ENCODE data around the gene FUCA1. TPM values are rescaled to one million over a fixed set of nuclear protein-coding genes. Genes with fewer than 3 reads are reported as not detected.

Gene FUCA1
- total RNA-seq, 1 experiment from 2014 or later: 20.7 TPM

- peak; percentile 12; the same call in 1 of the 2 replicates for ATAC-seq
- Histone ChIP-seq H3K9me3 (ENCODE audit: control insufficient read depth in 1 of 2, insufficient read depth in 1 of 2, low read depth in 1 of 2, low read length in 2 of 2) (no peaks in the 10 kb centered on the region), H3K27me3 (ENCODE audit: insufficient read depth, low read length) (no peaks in the 10 kb centered on the region), H2AFZ (ENCODE audit: low read depth, low read length, poor library complexity, severe bottlenecking) (peak overlapping the region; percentile 100), H3K4me2 (ENCODE audit: low read length) (peak overlapping the region; percentile 96), H3K9ac (ENCODE audit: low read length) (peak overlapping the region; percentile 63; the same call in 1 of the 2 replicates), H3K4me3 (replicated peaks in 1 of 2; ENCODE audit: low read depth in 1 of 2, low read length in 2 of 2) (peak overlapping the region in 1 of 2 experiments; percentile 83; a peak in 2 of 4 replicates), H3K27ac (ENCODE audit: low read depth, low read length) (no peak overlapping the region), H3K4me1 (ENCODE audit: control insufficient read depth in 1 of 2, insufficient read depth in 2 of 2, low read length in 2 of 2) (peaks cover 34 to 39% of the 10 kb centered on the region in 2 experiments), H3K36me3 (ENCODE audit: control insufficient read depth in 1 of 2, insufficient read depth in 2 of 2, low read length in 2 of 2) (peaks cover 0 to 3% of the 10 kb centered on the region in 2 experiments; a peak in 1 of 4 replicates), H3K79me2 (ENCODE audit: insufficient read depth, low read length) (peaks cover 4% of the 10 kb centered on the region; the same call in 1 of the 2 replicates), H3K9me2 (ENCODE audit: insufficient read depth) (no peaks in the 10 kb centered on the region), H4K20me1 (ENCODE audit: insufficient read depth) (no peaks in the 10 kb centered on the region)
- POLR2A ChIA-PET: no interaction called here
- intact Hi-C loops (cut with micrococcal nuclease): loop anchor here (2.0 to 5.0 kb wide), 2 partner anchors 60 to 96 kb away; no protein-coding TSS in a partner anchor
- DNase-seq (ENCODE audit: low read depth, low spot score): no peak
- RAD21 ChIA-PET (ENCODE audit: low non-redundant PET in 1 of 2, low total read pairs in 2 of 2, uncharacterized antibody in 2 of 2, unreplicated experiment in 2 of 2): no interaction called here
- TF ChIP-seq SRF (IDR thresholded peaks at IDR 0.05; ENCODE audit: low read depth) (no peak), CTCF (IDR thresholded peaks at IDR 0.05 in 2 of 3, conservative IDR thresholded peaks at IDR 0.05 in 1 of 3; ENCODE audit: borderline replicate concordance in 1 of 3, insufficient read depth in 1 of 3, low read depth in 2 of 3, low read length in 2 of 3) (no peak), ELF1 (IDR thresholded peaks at IDR 0.05; ENCODE audit: borderline replicate concordance, low read depth) (no peak), RAD21 (IDR thresholded peaks at IDR 0.05; ENCODE audit: low read depth) (no peak), FOSL1 (IDR thresholded peaks at IDR 0.05; ENCODE audit: low read depth) (no peak), POLR2AphosphoS5 (IDR thresholded peaks at IDR 0.05; ENCODE audit: low read depth, low read length) (no peak), ATF3 (IDR thresholded peaks at IDR 0.05) (no peak), YY1 (IDR thresholded peaks at IDR 0.05; ENCODE audit: extremely low read depth, insufficient replicate concordance, low read depth, low read length) (no peak)
- TF ChIP-seq, protein P1, sequence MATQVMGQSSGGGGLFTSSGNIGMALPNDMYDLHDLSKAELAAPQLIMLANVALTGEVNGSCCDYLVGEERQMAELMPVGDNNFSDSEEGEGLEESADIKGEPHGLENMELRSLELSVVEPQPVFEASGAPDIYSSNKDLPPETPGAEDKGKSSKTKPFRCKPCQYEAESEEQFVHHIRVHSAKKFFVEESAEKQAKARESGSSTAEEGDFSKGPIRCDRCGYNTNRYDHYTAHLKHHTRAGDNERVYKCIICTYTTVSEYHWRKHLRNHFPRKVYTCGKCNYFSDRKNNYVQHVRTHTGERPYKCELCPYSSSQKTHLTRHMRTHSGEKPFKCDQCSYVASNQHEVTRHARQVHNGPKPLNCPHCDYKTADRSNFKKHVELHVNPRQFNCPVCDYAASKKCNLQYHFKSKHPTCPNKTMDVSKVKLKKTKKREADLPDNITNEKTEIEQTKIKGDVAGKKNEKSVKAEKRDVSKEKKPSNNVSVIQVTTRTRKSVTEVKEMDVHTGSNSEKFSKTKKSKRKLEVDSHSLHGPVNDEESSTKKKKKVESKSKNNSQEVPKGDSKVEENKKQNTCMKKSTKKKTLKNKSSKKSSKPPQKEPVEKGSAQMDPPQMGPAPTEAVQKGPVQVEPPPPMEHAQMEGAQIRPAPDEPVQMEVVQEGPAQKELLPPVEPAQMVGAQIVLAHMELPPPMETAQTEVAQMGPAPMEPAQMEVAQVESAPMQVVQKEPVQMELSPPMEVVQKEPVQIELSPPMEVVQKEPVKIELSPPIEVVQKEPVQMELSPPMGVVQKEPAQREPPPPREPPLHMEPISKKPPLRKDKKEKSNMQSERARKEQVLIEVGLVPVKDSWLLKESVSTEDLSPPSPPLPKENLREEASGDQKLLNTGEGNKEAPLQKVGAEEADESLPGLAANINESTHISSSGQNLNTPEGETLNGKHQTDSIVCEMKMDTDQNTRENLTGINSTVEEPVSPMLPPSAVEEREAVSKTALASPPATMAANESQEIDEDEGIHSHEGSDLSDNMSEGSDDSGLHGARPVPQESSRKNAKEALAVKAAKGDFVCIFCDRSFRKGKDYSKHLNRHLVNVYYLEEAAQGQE (IDR thresholded peaks at IDR 0.05; ENCODE audit: low read depth): no peak
- TF ChIP-seq, protein P2, sequence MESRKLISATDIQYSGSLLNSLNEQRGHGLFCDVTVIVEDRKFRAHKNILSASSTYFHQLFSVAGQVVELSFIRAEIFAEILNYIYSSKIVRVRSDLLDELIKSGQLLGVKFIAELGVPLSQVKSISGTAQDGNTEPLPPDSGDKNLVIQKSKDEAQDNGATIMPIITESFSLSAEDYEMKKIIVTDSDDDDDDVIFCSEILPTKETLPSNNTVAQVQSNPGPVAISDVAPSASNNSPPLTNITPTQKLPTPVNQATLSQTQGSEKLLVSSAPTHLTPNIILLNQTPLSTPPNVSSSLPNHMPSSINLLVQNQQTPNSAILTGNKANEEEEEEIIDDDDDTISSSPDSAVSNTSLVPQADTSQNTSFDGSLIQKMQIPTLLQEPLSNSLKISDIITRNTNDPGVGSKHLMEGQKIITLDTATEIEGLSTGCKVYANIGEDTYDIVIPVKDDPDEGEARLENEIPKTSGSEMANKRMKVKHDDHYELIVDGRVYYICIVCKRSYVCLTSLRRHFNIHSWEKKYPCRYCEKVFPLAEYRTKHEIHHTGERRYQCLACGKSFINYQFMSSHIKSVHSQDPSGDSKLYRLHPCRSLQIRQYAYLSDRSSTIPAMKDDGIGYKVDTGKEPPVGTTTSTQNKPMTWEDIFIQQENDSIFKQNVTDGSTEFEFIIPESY (IDR thresholded peaks at IDR 0.05; ENCODE audit: extremely low read depth, insufficient replicate concordance, low read length): no peak
- CTCF ChIA-PET: no interaction called here
- BruUV-seq (replicated peaks): no TSS peak
Measured at GRCh38 chr1:23868557-23869016, 497 bp upstream of the FUCA1 start.

Measured in HCT116 (cell line).